GM12878 (cell line): ENCODE data around the gene BCL2L13. TPM values are rescaled to one million over a fixed set of nuclear protein-coding genes. Genes with fewer than 3 reads are reported as not detected.
A peak's percentile ranks its signal among the peaks of the same experiment; 100 is the strongest.

Source experiments
- ATAC-seq: fragments of 200-7000 bp; cut with Tn5 transposase; 3 replicates; pipeline ENCODE4 v1.9.1; 2020; ENCODE audit warnings: mild to moderate bottlenecking, moderate library complexity
- BruUV-seq: library from RNA; stranded (reverse); fragments of 400-500 nt; replicated peaks from 2 replicates; lab custom pipeline; 2021; lab: Mats Ljungman, UMichigan
- CTCF ChIA-PET: fragments of 300-600 bp; sonication (Branson Sonifier 250); formaldehyde crosslinking; extraction: SDS; loops from one replicate; lab custom pipeline; 2021; ENCODE audit warnings: inconsistent platforms; lab: Yijun Ruan, JAX
- POLR2A ChIA-PET: fragments of 350-600 bp; formaldehyde crosslinking; extraction: SDS; loops from one replicate; lab custom pipeline; 2021; ENCODE audit warnings: inconsistent platforms; lab: Charles Lee
- RAD21 ChIA-PET: fragments of 300-600 bp; sonication (Branson Sonifier 250); formaldehyde crosslinking; loops from one replicate; lab custom pipeline; 2023; ENCODE audit warnings: antibody characterized with exemption; ENCODE audit not compliant: unreplicated experiment; lab: Charles Lee
- SMC1A ChIA-PET: fragments of 300-600 bp; sonication (Branson Sonifier 250); formaldehyde crosslinking; loops from one replicate; lab custom pipeline; 2023; ENCODE audit not compliant: unreplicated experiment, uncharacterized antibody; lab: Charles Lee
- DNase-seq: peaks from one replicate; pipeline ENCODE4 v3.0.0-alpha.2; 2011; ENCODE audit warnings: low read depth, low spot score
- FAIRE-seq: peaks from 3 replicates; lab custom pipeline; 2011; peaks lifted over from hg19 to GRCh38; lab: Jason Lieb, UNC
- H2AFZ ChIP-seq: 2 replicates; pipeline ENCODE4 v1.6.0; 2011; ENCODE audit warnings: low read depth, low read length, control low read depth; ENCODE audit not compliant: control insufficient read depth
- H3K27ac ChIP-seq: 2 replicates; pipeline ENCODE4 v1.5.1; 2011; ENCODE audit warnings: control low read depth; ENCODE audit not compliant: control insufficient read depth, insufficient read depth
- H3K27me3 ChIP-seq, 2 experiments: replicated peaks in 1 of 2; 2 replicates each; pipeline versions ENCODE4 v1.6.0 to v1.6.1; 2011; ENCODE audit warnings: low read length in 1 of 2; ENCODE audit not compliant: control insufficient read depth in 2 of 2, insufficient read depth in 2 of 2
- H3K36me3 ChIP-seq, 2 experiments: 2 replicates each; pipeline ENCODE4 v1.5.1; 2011; ENCODE audit warnings: low read length in 1 of 2; ENCODE audit not compliant: control insufficient read depth in 2 of 2, insufficient read depth in 2 of 2
- H3K4me1 ChIP-seq: 2 replicates; pipeline ENCODE4 v1.6.1; 2011; ENCODE audit warnings: mild to moderate bottlenecking, low read length, moderate library complexity, mixed read lengths; ENCODE audit not compliant: control insufficient read depth, insufficient read depth
- H3K4me2 ChIP-seq: 2 replicates; pipeline ENCODE4 v1.6.0; 2011; ENCODE audit warnings: control low read depth; ENCODE audit not compliant: control insufficient read depth, insufficient read depth
- H3K4me3 ChIP-seq: fragments of 200-600 bp; sonication (generic); 2 replicates; pipeline ENCODE4 v1.5.1; 2016
- H3K79me2 ChIP-seq: 2 replicates; pipeline ENCODE4 v1.6.0; 2011; ENCODE audit warnings: low read length; ENCODE audit not compliant: control insufficient read depth, insufficient read depth
- H3K9ac ChIP-seq: 2 replicates; pipeline ENCODE4 v1.8.0; 2011; ENCODE audit warnings: low read length, control low read depth, mixed read lengths; ENCODE audit not compliant: control insufficient read depth, insufficient read depth
- H3K9me3 ChIP-seq: replicated peaks from 3 replicates; pipeline ENCODE4 v1.5.1; 2011; ENCODE audit warnings: mild to moderate bottlenecking, low read length; ENCODE audit not compliant: control insufficient read depth, insufficient read depth
- H4K20me1 ChIP-seq: 2 replicates; pipeline ENCODE4 v1.6.0; 2011; ENCODE audit not compliant: control insufficient read depth, insufficient read depth
- CBFB ChIP-seq: IDR thresholded peaks from 2 replicates; pipeline ENCODE4 v1.6.1; 2016; ENCODE audit warnings: antibody characterized with exemption, low read depth
- EP300 ChIP-seq, 2 experiments: fragments of 150-350 bp in 1 of 2; IDR thresholded peaks; 2 replicates each; pipeline ENCODE4 v1.6.1; 2011 to 2012; ENCODE audit warnings: low read depth in 2 of 2, low read length in 2 of 2, borderline replicate concordance in 1 of 2, improper control_type of control experiment in 1 of 2, inconsistent platforms in 1 of 2; ENCODE audit not compliant: control insufficient read depth in 1 of 2
- ETV6 ChIP-seq, 2 experiments: fragments of 450-650 bp in 1 of 2; IDR thresholded peaks in 1 of 2; conservative IDR thresholded peaks in 1 of 2; 2 replicates each; pipeline ENCODE4 v1.6.1; 2014; ENCODE audit warnings: antibody characterized with exemption in 1 of 2, borderline replicate concordance in 1 of 2, low read depth in 1 of 2, mild to moderate bottlenecking in 1 of 2, moderate library complexity in 1 of 2
- IKZF1 ChIP-seq: fragments of 450-650 bp; conservative IDR thresholded peaks from 2 replicates; pipeline ENCODE4 v1.6.1; 2017; ENCODE audit warnings: antibody characterized with exemption, mild to moderate bottlenecking
- IKZF2 ChIP-seq, 2 experiments: fragments of 450-650 bp; IDR thresholded peaks; 2 replicates each; pipeline ENCODE4 v1.6.1; 2017; ENCODE audit warnings: mild to moderate bottlenecking in 2 of 2, moderate library complexity in 2 of 2
- KDM1A ChIP-seq: fragments of 200-600 bp; sonication (generic); IDR thresholded peaks from 2 replicates; pipeline ENCODE4 v1.6.1; 2016; ENCODE audit warnings: borderline replicate concordance
- MTA3 ChIP-seq: IDR thresholded peaks from 2 replicates; pipeline ENCODE4 v1.6.1; 2012; ENCODE audit warnings: low read length, inconsistent platforms, borderline replicate concordance
- MXI1 ChIP-seq: fragments of 150-350 bp; IDR thresholded peaks from 2 replicates; pipeline ENCODE4 v1.6.1; 2011; ENCODE audit warnings: low read depth, mild to moderate bottlenecking, inconsistent platforms, low read length, improper control_type of control experiment
- NFIC ChIP-seq: IDR thresholded peaks from 2 replicates; pipeline ENCODE4 v1.6.1; 2012; ENCODE audit warnings: low read depth, mild to moderate bottlenecking, inconsistent platforms, low read length, moderate library complexity
- NR2F1 ChIP-seq: fragments of 450-650 bp; conservative IDR thresholded peaks from 2 replicates; pipeline ENCODE4 v1.6.1; 2017; ENCODE audit warnings: mild to moderate bottlenecking
- POLR2AphosphoS5 ChIP-seq: IDR thresholded peaks from 2 replicates; pipeline ENCODE4 v1.6.1; 2011; ENCODE audit warnings: mild to moderate bottlenecking, low read length, inconsistent platforms
- SP1 ChIP-seq: IDR thresholded peaks from one replicate; pipeline ENCODE4 v1.6.1; 2011; ENCODE audit warnings: low read depth, low read length
- TBL1XR1 ChIP-seq: IDR thresholded peaks from 2 replicates; pipeline ENCODE4 v1.6.1; 2012; ENCODE audit warnings: low read depth, low read length, improper control_type of control experiment
- ZNF24 ChIP-seq: fragments of 450-650 bp; IDR thresholded peaks from 2 replicates; pipeline ENCODE4 v1.6.1; 2017; ENCODE audit warnings: antibody characterized with exemption, mild to moderate bottlenecking
- ZNF622 ChIP-seq: fragments of 450-650 bp; IDR thresholded peaks from 2 replicates; pipeline ENCODE4 v1.6.1; 2017; ENCODE audit warnings: mild to moderate bottlenecking, inconsistent platforms
- ZSCAN29 ChIP-seq: fragments of 450-650 bp; IDR thresholded peaks from 2 replicates; pipeline ENCODE4 v1.6.1; 2017; ENCODE audit warnings: mild to moderate bottlenecking, moderate library complexity
- WGBS: methylation state at CpG from one replicate; pipeline ENCODE4 v1.1.6; 2016; ENCODE audit warnings: low lambda C conversion rate; ENCODE audit not compliant: insufficient replicate concordance, insufficient coverage; ENCODE audit errors: missing lambda C conversion rate; 5-methylcytosine and 5-hydroxymethylcytosine counted together
- in situ Hi-C: fragments of 300-500 bp; cut with MboI; formaldehyde crosslinking; loops from 9 replicates; pipeline ENCODE4 v1.14.3; 2018; ENCODE audit warnings: mixed read lengths
- intact Hi-C: fragments of 100-400 bp; cut with micrococcal nuclease; formaldehyde crosslinking; loops from one replicate; pipeline ENCODE4 v1.14.2; 2022; ENCODE audit not compliant: unreplicated experiment
- polyA plus RNA-seq, 11 experiments: library from polyadenylated mRNA; depleted of rRNA in 4 of 11; unstranded in 6 of 11; stranded (reverse) in 5 of 11; fragments of >200 nt; fragmentation: Nextera tagmentation in 4 of 11; fragmentation: Illumina TruSeq in 1 of 11; extraction: Ambion mirVana in 4 of 11; extraction: Trizol in 1 of 11; gene quantifications; 1 replicate in 1 of 11; 2 replicates in 10 of 11; pipeline versions ENCODE4 v1.2.1 to v1.2.3, GENCODE V29; 2011 to 2016; ENCODE audit warnings: inconsistent platforms in 2 of 11, missing spikeins in 2 of 11, low read depth in 1 of 11
- total RNA-seq, 4 experiments: library from RNA; depleted of rRNA in 3 of 4; stranded (reverse); fragments of >200 nt in 3 of 4; fragmentation: Illumina TruSeq in 1 of 4; extraction: Trizol in 1 of 4; gene quantifications; 2 replicates each; pipeline versions ENCODE4 v1.2.1 to v1.2.3, GENCODE V29; 2013 to 2021

The BCL2L13 gene
- total and polyA plus RNA-seq, 10 of the 15 experiments (the other 5 are each of a cell fraction or from before 2014, with no cell fraction given) = 18.6 to 30.6 (median 28.2) TPM

DNA sequence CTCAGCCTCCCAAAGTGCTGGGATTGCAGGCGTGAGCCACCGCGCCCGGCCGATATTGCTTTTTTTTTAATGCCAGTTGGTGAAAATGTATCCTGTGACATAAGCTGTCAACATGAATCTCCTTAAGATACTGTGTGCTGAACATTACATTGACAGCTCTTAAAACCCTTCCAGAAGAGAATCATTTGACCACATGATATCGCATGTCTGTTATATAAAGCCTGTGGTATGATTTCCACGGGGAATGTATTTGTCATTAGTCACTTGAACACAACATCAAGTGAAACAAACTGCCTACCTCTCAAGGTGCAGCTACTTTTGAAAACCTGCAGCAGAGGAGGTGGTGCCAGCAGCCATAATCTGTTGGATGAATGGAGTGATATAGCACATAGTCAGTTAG, 67.0 kb downstream of the BCL2L13 start:
- no peak overlapping the region for H3K9ac ChIP-seq
- RAD21 ChIA-PET = interaction anchor here (2.2 kb wide), 1 partner anchor 74 kb away, joined by 7 read pairs; no protein-coding TSS in a partner anchor

DNA sequence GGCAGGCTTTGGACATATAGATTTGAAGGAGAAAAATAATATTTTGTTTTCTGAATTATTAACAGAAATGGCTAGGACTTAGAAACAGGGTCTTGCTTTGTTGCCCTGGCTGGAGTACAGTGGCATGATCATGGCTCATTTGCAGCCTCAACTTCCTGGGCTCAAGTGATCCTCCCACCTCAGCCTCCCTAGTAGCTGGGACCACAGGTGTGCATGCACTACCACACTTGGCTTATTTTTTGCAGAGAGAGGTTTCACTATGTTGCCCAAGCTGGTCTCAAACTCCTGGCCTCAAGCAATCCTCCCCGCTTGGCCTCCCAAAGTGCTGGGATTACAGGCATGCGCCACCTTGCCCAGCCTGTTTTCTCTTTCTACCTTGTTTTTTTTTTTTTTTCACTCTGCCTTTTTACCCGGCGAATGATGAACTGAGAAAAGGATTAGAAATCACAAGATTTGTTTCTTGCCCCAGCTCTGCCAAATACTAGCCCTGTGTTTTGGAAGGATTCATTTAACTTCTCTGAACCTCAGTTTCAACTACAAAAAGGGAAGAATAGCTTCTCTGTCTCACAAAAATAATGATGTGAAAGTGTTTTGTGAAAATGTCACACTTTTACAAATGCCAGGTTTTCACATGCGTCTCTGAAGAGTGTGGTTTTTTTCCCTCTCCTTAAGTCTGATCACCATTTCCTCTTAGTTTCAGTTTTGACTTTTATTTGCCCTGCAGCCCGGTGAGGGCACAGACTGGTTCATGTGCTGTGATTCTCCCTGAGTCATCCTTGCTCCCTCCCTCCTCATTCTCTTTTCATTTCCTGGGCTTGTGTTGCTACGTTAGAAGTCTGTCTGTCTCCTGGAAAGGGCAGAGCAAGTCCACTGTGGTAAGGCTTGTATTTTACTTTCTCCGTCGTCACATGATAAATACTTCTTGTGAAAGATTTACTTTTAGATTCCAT, 67.7 kb downstream of the BCL2L13 start:
- no peak overlapping the region for H3K4me3 ChIP-seq
- in situ Hi-C loops (no loop called here), intact Hi-C loops (loop anchor here (10.0 kb wide), 1 partner anchor 71 kb away; the partner anchor contains the start of gene BCL2L13)
- peak overlapping the region; percentile 67 for H3K4me2 ChIP-seq
- H4K20me1 ChIP-seq = no peaks in the 10 kb centered on the region
- no peaks in the 10 kb centered on the region; the same call in 2 of the 3 replicates for H3K9me3 ChIP-seq
- RAD21 ChIA-PET = interaction anchor here (1.0 to 2.2 kb wide), 4 partner anchors 73 to 373 kb away, joined by 3 to 9 read pairs (median 5); no protein-coding TSS in a partner anchor
- POLR2A ChIA-PET = interaction anchor here (0.6 to 0.7 kb wide), 2 partner anchors 332 to 437 kb away, joined by 4 to 10 read pairs; no protein-coding TSS in a partner anchor
- no TSS peak for BruUV-seq
- CTCF ChIA-PET = interaction anchor here (0.8 to 2.5 kb wide), 4 partner anchors 18 to 148 kb away, joined by 3 to 13 read pairs (median 6); no protein-coding TSS in a partner anchor
- H3K9ac ChIP-seq = peak overlapping the region; percentile 41
- H3K27ac ChIP-seq = peak overlapping the region; percentile 85
- peaks cover 0 to 2% of the 10 kb centered on the region in 2 experiments; a peak in 1 of 4 replicates for H3K36me3 ChIP-seq
- SMC1A ChIA-PET = interaction anchor here (0.8 to 2.2 kb wide), 9 partner anchors 10 to 370 kb away, joined by 3 to 5 read pairs (median 3); no protein-coding TSS in a partner anchor
- H3K27me3 ChIP-seq = no peaks in the 10 kb centered on the region
- H2AFZ ChIP-seq = peak overlapping the region; percentile 38; the same call in 1 of the 2 replicates
- ATAC-seq (peak; percentile 95), FAIRE-seq (peak; percentile 96), DNase-seq (peak; percentile 89)
- WGBS = 41% methylated on average over 9 of the region's 9 CpGs
- peaks cover 9% of the 10 kb centered on the region for H3K4me1 ChIP-seq
- H3K79me2 ChIP-seq = peaks cover 5% of the 10 kb centered on the region
- peak; percentile 36; the same call in 1 of the 2 replicates for TF ChIP-seq NR2F1
- peak; percentile 97 to 98 for TF ChIP-seq IKZF2 (IDR thresholded peaks at IDR 0.05)
- peak; percentile 26; the same call in 1 of the 2 replicates for TF ChIP-seq NFIC
- 0 out of 2 replicates have a peak, but pooled peaks have one; percentile 54 for TF ChIP-seq POLR2AphosphoS5
- TF ChIP-seq ZNF622 = no peak
- TF ChIP-seq ZNF24 = 0 out of 2 replicates have a peak, but pooled peaks have one; percentile 5
- peak; percentile 56 to 66; a peak in 2 of 4 replicates for TF ChIP-seq EP300 (IDR thresholded peaks at IDR 0.05; ENCODE audit: borderline replicate concordance in 1 of 2, control insufficient read depth in 1 of 2, low read depth in 2 of 2, low read length in 2 of 2)
- peak; percentile 52; the same call in 1 of the 2 replicates for TF ChIP-seq TBL1XR1
- peak; percentile 90 for TF ChIP-seq IKZF1
- 0 out of 4 replicates have a peak, but pooled peaks of 1 of the 2 experiments have one; percentile 25 for TF ChIP-seq ETV6 (conservative IDR thresholded peaks at IDR 0.05 in 1 of 2, IDR thresholded peaks at IDR 0.05 in 1 of 2; ENCODE audit: borderline replicate concordance in 1 of 2, low read depth in 1 of 2)
- TF ChIP-seq CBFB = no peak
- TF ChIP-seq MXI1 = peak; percentile 39; the same call in 1 of the 2 replicates
- TF ChIP-seq ZSCAN29 = no peak
- TF ChIP-seq SP1 = no peak

More for the DNA sequence above, 67.0 kb downstream of the BCL2L13 start:
- ATAC-seq (no peak), FAIRE-seq (no peak), DNase-seq (no peak)
- Histone ChIP-seq H3K27me3 (no peaks in the 10 kb centered on the region), H3K4me2 (peak overlapping the region; percentile 1; the same call in 1 of the 2 replicates), H3K27ac (peak overlapping the region; percentile 85), H3K79me2 (peaks cover 5% of the 10 kb centered on the region), H3K4me1 (peaks cover 8% of the 10 kb centered on the region), H4K20me1 (no peaks in the 10 kb centered on the region), H3K9me3 (no peaks in the 10 kb centered on the region), H3K36me3 (peaks cover 0 to 2% of the 10 kb centered on the region in 2 experiments; a peak in 1 of 4 replicates), H3K4me3 (no peak overlapping the region), H2AFZ (no peak overlapping the region)
- in situ Hi-C loops = no loop called here
- SMC1A ChIA-PET = interaction anchor here (1.2 to 1.7 kb wide), 2 partner anchors 29 to 371 kb away, joined by 3 read pairs; no protein-coding TSS in a partner anchor
- intact Hi-C loops = loop anchor here (10.0 kb wide), 1 partner anchor 71 kb away; the partner anchor contains the start of gene BCL2L13
- POLR2A ChIA-PET = interaction anchor here (0.6 kb wide), 1 partner anchor 333 kb away, joined by 10 read pairs; no protein-coding TSS in a partner anchor
- TF ChIP-seq KDM1A (no peak), MTA3 (no peak)
- BruUV-seq = no TSS peak
- 98% methylated on average over 7 of the region's 7 CpGs for WGBS
- CTCF ChIA-PET = no interaction called here
